Cardiac fibroblast (primary cell): Measurements from ENCODE around the gene PTPN6.
A peak's percentile ranks its signal among the peaks of the same experiment; 100 is the strongest.

Source experiments
- DNase-seq, 2 donors: peaks; one replicate each; pipeline versions ENCODE4 v3.0.0 to v3.0.0-alpha.2; 2010; ENCODE audit warnings: low read depth in 2 of 2
- H3K4me3 ChIP-seq, 2 donors: replicated peaks in 1 of 2; 1 replicate in 1 of 2; 2 replicates in 1 of 2; pipeline ENCODE4 v1.5.1; 2011; ENCODE audit warnings: low read depth in 2 of 2, low read length in 2 of 2, mild to moderate bottlenecking in 2 of 2, moderate library complexity in 1 of 2
- CTCF ChIP-seq: IDR thresholded peaks from one replicate; pipeline ENCODE4 v1.5.1; 2011; ENCODE audit warnings: low read depth, mild to moderate bottlenecking, low read length, inconsistent platforms

PTPN6 gene

GRCh38 chr12:6923851-6924250, 27.3 kb upstream of the PTPN6 start:
- H3K4me3 ChIP-seq, result no peak overlapping the region
- TF ChIP-seq CTCF, result no peak
- no peak for DNase-seq

- H3K4me3 ChIP-seq, result no peak overlapping the region
- DNase-seq, result no peak
- no peak for TF ChIP-seq CTCF
Measured at GRCh38 chr12:6925239-6925539, 26.0 kb upstream of the PTPN6 start.

- TF ChIP-seq CTCF, result no peak
- H3K4me3 ChIP-seq, result peak overlapping the region; percentile 79 to 89
- DNase-seq, result peak; percentile 78 to 95
Measured at GRCh38 chr12:6925540-6926279, 25.4 kb upstream of the PTPN6 start.

GRCh38 chr12:6927379-6928021, 23.7 kb upstream of the PTPN6 start, which contains the start of gene ATN1:
TSS of gene ATN1 (plus strand) at chr12:6927959. CDS start at chr12:6934002, 6,043 bp downstream.
- H3K4me3 ChIP-seq, result peak within 1 kb of the TSS; percentile 79 to 89
- no peak for TF ChIP-seq CTCF
- peak; percentile 75 to 92 for DNase-seq

- H3K4me3 ChIP-seq, result peak overlapping the region; percentile 79 to 89
- TF ChIP-seq CTCF, result no peak
- DNase-seq, result no peak
Measured at GRCh38 chr12:6928022-6928702, 23.0 kb upstream of the PTPN6 start.

- DNase-seq, result no peak
- H3K4me3 ChIP-seq, result peak overlapping the region; percentile 79 to 89
- no peak for TF ChIP-seq CTCF
Measured at GRCh38 chr12:6928703-6929407, 22.3 kb upstream of the PTPN6 start.
